B cell (primary cell): Measurements from ENCODE around the gene PLEKHA5. TPM values are rescaled to one million over a fixed set of nuclear protein-coding genes. Genes with fewer than 3 reads are reported as not detected.

ENCODE experiments used
- ATAC-seq: fragments of 200-7000 bp; cut with Tn5 transposase; one replicate; pipeline ENCODE4 v1.10.0; 2021; ENCODE audit warnings: low read depth, mild to moderate bottlenecking, moderate number of reproducible peaks, moderate library complexity
- CTCF ChIA-PET: fragments of 350-600 bp; sonication (Branson Sonifier 250); formaldehyde crosslinking; loops from one replicate; lab custom pipeline; 2021; ENCODE audit warnings: antibody characterized with exemption, inconsistent platforms; lab: Charles Lee
- POLR2A ChIA-PET: fragments of 350-600 bp; sonication (Branson Sonifier 250); formaldehyde crosslinking; loops from one replicate; lab custom pipeline; 2021; ENCODE audit warnings: antibody characterized with exemption; lab: Charles Lee
- DNase-seq: peaks from one replicate; pipeline ENCODE4 v3.0.0; 2013
- H2AFZ ChIP-seq: 2 replicates; pipeline ENCODE4 v1.6.1; 2012; ENCODE audit warnings: mild to moderate bottlenecking, low read depth, low read length; ENCODE audit not compliant: insufficient read depth, poor library complexity, severe bottlenecking
- H3K27ac ChIP-seq, 2 donors: 1 replicate in 1 of 2; 2 replicates in 1 of 2; pipeline ENCODE4 v1.5.1; 2012 to 2013; ENCODE audit warnings: low read length in 2 of 2, mild to moderate bottlenecking in 2 of 2, moderate library complexity in 1 of 2
- H3K27me3 ChIP-seq, 4 experiments: fragments of 200-600 bp in 1 of 4; sonication (generic) in 1 of 4; replicated peaks in 1 of 4; 1 replicate in 2 of 4; 2 replicates in 2 of 4; pipeline versions ENCODE4 v1.6.1 to v1.7.0; 2013 to 2016; ENCODE audit warnings: low read length in 3 of 4, mild to moderate bottlenecking in 2 of 4, mixed read lengths in 1 of 4, moderate library complexity in 1 of 4; ENCODE audit not compliant: insufficient read depth in 4 of 4, control insufficient read depth in 3 of 4; ENCODE audit errors: control extremely low read depth in 1 of 4
- H3K36me3 ChIP-seq, 2 experiments: replicated peaks in 1 of 2; 1 replicate in 1 of 2; 2 replicates in 1 of 2; pipeline versions ENCODE4 v1.6.1 to v1.7.1; 2013; ENCODE audit warnings: low read length in 1 of 2; ENCODE audit not compliant: insufficient read depth in 2 of 2, control insufficient read depth in 1 of 2; ENCODE audit errors: control extremely low read depth in 1 of 2, extremely low read depth in 1 of 2
- H3K4me1 ChIP-seq, 2 donors: fragments of 200-600 bp in 1 of 2; sonication (generic) in 1 of 2; 1 replicate in 1 of 2; 2 replicates in 1 of 2; pipeline versions ENCODE4 v1.5.1 to v1.6.1; 2013 to 2017; ENCODE audit warnings: low read length in 2 of 2; ENCODE audit not compliant: control insufficient read depth in 2 of 2, insufficient read depth in 2 of 2
- H3K4me2 ChIP-seq: replicated peaks from 2 replicates; pipeline ENCODE3; 2012; ENCODE audit warnings: mild to moderate bottlenecking, low read depth, low read length; ENCODE audit not compliant: poor library complexity, severe bottlenecking
- H3K4me3 ChIP-seq, 5 experiments: fragments of 200-600 bp in 1 of 5; sonication (generic) in 1 of 5; 1 replicate in 3 of 5; 2 replicates in 2 of 5; pipeline versions ENCODE4 v1.5.1 to v1.7.0; 2011 to 2016; ENCODE audit warnings: low read length in 4 of 5, mild to moderate bottlenecking in 4 of 5, low read depth in 2 of 5, control low read depth in 1 of 5, moderate library complexity in 1 of 5; ENCODE audit not compliant: insufficient read depth in 1 of 5; ENCODE audit errors: control extremely low read depth in 1 of 5, extremely low read depth in 1 of 5
- H3K79me2 ChIP-seq: fragments of 200-600 bp; sonication (generic); one replicate; pipeline ENCODE4 v1.6.0; 2016; ENCODE audit warnings: low read length; ENCODE audit not compliant: control insufficient read depth, insufficient read depth
- H3K9ac ChIP-seq: fragments of 200-600 bp; sonication (generic); 2 replicates; pipeline ENCODE4 v1.6.1; 2017; ENCODE audit warnings: mild to moderate bottlenecking, low read length, moderate library complexity
- H3K9me3 ChIP-seq, 3 donors: one replicate each; pipeline versions ENCODE4 v1.6.1 to v1.7.1; 2013; ENCODE audit warnings: low read length in 2 of 3; ENCODE audit not compliant: control insufficient read depth in 2 of 3, insufficient read depth in 1 of 3; ENCODE audit errors: control extremely low read depth in 1 of 3
- H4K20me1 ChIP-seq: 2 replicates; pipeline ENCODE4 v1.6.0; 2012; ENCODE audit warnings: mild to moderate bottlenecking, low read length; ENCODE audit not compliant: insufficient read depth, control insufficient read depth, poor library complexity, severe bottlenecking
- H3K27ac Mint-ChIP-seq: one replicate; pipeline ENCODE4 v1.8.0; 2021; ENCODE audit warnings: mixed read lengths
- H3K27me3 Mint-ChIP-seq: one replicate; pipeline ENCODE4 v1.8.0; 2021; ENCODE audit warnings: mixed read lengths
- H3K4me1 Mint-ChIP-seq: one replicate; pipeline ENCODE4 v1.8.0; 2021; ENCODE audit warnings: mixed read lengths
- H3K4me3 Mint-ChIP-seq: one replicate; pipeline ENCODE4 v1.8.0; 2021; ENCODE audit warnings: mixed read lengths
- H3K9me3 Mint-ChIP-seq: one replicate; pipeline ENCODE4 v1.8.0; 2022; ENCODE audit warnings: mixed read lengths; ENCODE audit not compliant: insufficient read depth
- EZH2 ChIP-seq: IDR thresholded peaks from 2 replicates; pipeline ENCODE4 v1.6.1; 2012; ENCODE audit warnings: borderline replicate concordance, low read depth, mild to moderate bottlenecking, moderate library complexity, low read length; ENCODE audit not compliant: insufficient read depth, poor library complexity, severe bottlenecking
- WGBS: methylation state at CpG from one replicate; pipeline ENCODE4 v1.1.5; 2013; ENCODE audit warnings: missing lambda C conversion rate; ENCODE audit not compliant: insufficient coverage; 5-methylcytosine and 5-hydroxymethylcytosine counted together
- intact Hi-C: fragments of 100-400 bp; cut with micrococcal nuclease; formaldehyde crosslinking; loops from one replicate; pipeline ENCODE4 v1.10.0; 2022
- polyA plus RNA-seq: library from polyadenylated mRNA; depleted of rRNA; stranded (reverse); fragments of >200 nt; gene quantifications from 2 replicates; pipeline ENCODE4 v1.2.3, GENCODE V29; 2012
- total RNA-seq, 2 donors: library from RNA; stranded (reverse); fragments of 120-200 nt in 1 of 2; gene quantifications; 1 replicate in 1 of 2; 2 replicates in 1 of 2; pipeline versions ENCODE4 v1.2.3 to v1.2.4, GENCODE V29; 2013 to 2022
- TF ChIP-seq, protein P1 (sequence below): fragments of 200-600 bp; IDR thresholded peaks from one replicate; pipeline ENCODE4 v1.8.0; 2022; ENCODE audit warnings: antibody characterized with exemption, mild to moderate bottlenecking

PLEKHA5 gene
- total and polyA plus RNA-seq, 2 donors (not counting 1 experiment from before 2014, with no cell fraction given), result 0.03 to 0.22 TPM

DNA sequence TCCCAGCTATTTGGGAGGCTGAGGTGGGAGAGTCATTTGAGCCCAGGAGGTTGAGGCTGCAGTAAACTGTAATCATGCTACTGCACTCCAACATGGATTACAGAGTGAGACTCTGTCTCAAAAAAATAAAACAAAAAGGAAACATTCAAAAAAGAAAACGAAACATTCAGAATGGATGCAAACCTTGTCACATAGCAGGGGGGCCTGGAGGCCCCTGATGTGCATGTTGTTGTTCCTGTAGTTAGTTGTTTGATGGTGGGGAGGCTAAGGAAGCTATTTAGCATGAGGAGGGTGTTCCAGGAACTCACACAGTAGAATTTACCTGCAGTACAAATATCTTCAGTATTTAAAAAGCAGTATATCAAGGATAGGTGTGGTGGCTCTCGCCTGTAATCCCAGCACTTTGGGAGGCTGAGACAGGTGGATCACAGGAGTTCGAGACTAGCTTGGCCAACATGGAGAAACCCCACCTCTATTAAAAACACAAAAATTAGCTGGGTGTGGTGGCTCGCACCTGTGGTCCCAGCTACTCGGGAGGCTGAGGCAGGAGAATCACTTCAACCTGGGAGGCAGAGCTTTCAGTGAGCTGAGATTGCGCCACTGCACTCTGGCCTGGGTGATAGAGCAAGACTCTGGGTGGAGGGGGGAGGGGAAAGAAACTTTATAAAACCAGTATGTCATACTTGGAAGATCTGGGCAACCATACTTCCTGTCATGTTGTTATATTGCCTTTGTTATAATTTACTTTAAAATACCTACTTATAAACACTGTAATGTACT lies 292.2 kb downstream of the PLEKHA5 start:
- no peaks in the 10 kb centered on the region for H4K20me1 ChIP-seq
- peaks cover 0 to 6% (median 0%) of the 10 kb centered on the region in 3 donors for H3K9me3 ChIP-seq
- WGBS, result 100% methylated on average over 1 of the region's 6 CpGs
- no peak overlapping the region for H2AFZ ChIP-seq
- H3K4me1 ChIP-seq, result no peaks in the 10 kb centered on the region
- Mint-ChIP-seq H3K4me3 (no peak overlapping the region), H3K4me1 (no peaks in the 10 kb centered on the region), H3K9me3 (no peaks in the 10 kb centered on the region), H3K27me3 (no peaks in the 10 kb centered on the region), H3K27ac (no peak overlapping the region)
- no peak overlapping the region for H3K4me2 ChIP-seq
- no peaks in the 10 kb centered on the region for H3K79me2 ChIP-seq
- ATAC-seq, result no peak
- intact Hi-C loops, result no loop called here
- TF ChIP-seq EZH2, result no peak
- TF ChIP-seq, protein P1, sequence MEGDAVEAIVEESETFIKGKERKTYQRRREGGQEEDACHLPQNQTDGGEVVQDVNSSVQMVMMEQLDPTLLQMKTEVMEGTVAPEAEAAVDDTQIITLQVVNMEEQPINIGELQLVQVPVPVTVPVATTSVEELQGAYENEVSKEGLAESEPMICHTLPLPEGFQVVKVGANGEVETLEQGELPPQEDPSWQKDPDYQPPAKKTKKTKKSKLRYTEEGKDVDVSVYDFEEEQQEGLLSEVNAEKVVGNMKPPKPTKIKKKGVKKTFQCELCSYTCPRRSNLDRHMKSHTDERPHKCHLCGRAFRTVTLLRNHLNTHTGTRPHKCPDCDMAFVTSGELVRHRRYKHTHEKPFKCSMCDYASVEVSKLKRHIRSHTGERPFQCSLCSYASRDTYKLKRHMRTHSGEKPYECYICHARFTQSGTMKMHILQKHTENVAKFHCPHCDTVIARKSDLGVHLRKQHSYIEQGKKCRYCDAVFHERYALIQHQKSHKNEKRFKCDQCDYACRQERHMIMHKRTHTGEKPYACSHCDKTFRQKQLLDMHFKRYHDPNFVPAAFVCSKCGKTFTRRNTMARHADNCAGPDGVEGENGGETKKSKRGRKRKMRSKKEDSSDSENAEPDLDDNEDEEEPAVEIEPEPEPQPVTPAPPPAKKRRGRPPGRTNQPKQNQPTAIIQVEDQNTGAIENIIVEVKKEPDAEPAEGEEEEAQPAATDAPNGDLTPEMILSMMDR, result no peak
- DNase-seq, result no peak
- H3K27me3 ChIP-seq, result no peaks in the 10 kb centered on the region
- no peak overlapping the region for H3K9ac ChIP-seq
- no peak overlapping the region for H3K27ac ChIP-seq
- H3K4me3 ChIP-seq, result no peak overlapping the region
- POLR2A ChIA-PET, result no interaction called here
- CTCF ChIA-PET, result no interaction called here
- no peaks in the 10 kb centered on the region for H3K36me3 ChIP-seq

DNA sequence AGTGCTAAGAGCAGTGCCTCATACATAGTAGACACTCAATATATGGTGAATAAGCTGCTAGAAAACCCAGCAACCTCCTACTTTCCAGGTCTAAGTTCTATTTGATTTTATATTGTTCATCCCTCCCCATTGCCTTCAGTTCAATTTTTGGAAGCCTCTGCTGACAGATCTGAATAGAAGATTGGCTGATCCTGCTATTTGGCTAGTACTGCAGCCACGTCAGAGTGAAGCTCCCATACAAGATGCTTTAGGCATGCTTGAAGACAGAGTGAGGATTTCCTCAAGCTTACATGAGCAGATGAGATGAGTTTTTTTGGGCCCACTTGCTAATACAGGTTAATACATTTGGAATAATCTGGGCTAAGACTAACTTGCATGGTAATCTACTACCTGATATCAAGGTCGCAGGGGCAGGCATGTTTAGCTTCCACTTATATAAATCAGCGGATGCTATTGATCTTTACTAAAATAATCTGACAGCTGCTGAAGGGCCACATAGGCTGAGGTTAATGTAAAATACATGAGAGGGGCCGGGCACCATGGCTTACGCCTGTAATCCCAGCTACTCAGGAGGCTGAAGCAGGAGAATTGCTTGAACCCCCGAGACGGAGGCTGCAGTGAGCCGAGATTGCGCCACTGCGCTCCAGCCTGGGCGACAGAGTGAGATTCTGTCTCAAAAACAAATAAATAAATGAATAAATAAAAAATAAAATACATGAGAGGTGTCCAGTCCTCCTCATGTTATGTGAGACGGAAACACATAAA lies 293.8 kb downstream of the PLEKHA5 start:
- no peak overlapping the region for H3K27ac ChIP-seq
- H3K9me3 ChIP-seq, result peaks cover 0 to 6% (median 0%) of the 10 kb centered on the region in 3 donors
- CTCF ChIA-PET, result no interaction called here
- TF ChIP-seq EZH2, result no peak
- TF ChIP-seq, protein P1, result no peak
- DNase-seq (no peak), ATAC-seq (no peak)
- no peak overlapping the region for H3K4me2 ChIP-seq
- H3K9ac ChIP-seq, result no peak overlapping the region
- no peaks in the 10 kb centered on the region for H3K79me2 ChIP-seq
- H4K20me1 ChIP-seq, result no peaks in the 10 kb centered on the region
- POLR2A ChIA-PET, result no interaction called here
- WGBS, result 100% methylated on average over 2 of the region's 12 CpGs
- no peaks in the 10 kb centered on the region for H3K4me1 Mint-ChIP-seq
- H3K27ac Mint-ChIP-seq, result no peak overlapping the region
- H3K9me3 Mint-ChIP-seq, result peaks cover 2% of the 10 kb centered on the region
- H3K4me3 ChIP-seq, result no peak overlapping the region
- H3K36me3 ChIP-seq, result no peaks in the 10 kb centered on the region
- intact Hi-C loops, result no loop called here
- no peak overlapping the region for H2AFZ ChIP-seq
- no peak overlapping the region for H3K4me3 Mint-ChIP-seq
- H3K4me1 ChIP-seq, result no peaks in the 10 kb centered on the region
- no peaks in the 10 kb centered on the region for H3K27me3 Mint-ChIP-seq
- H3K27me3 ChIP-seq, result no peaks in the 10 kb centered on the region
